ENCODE measurements around the gene ATF6.

DNA sequence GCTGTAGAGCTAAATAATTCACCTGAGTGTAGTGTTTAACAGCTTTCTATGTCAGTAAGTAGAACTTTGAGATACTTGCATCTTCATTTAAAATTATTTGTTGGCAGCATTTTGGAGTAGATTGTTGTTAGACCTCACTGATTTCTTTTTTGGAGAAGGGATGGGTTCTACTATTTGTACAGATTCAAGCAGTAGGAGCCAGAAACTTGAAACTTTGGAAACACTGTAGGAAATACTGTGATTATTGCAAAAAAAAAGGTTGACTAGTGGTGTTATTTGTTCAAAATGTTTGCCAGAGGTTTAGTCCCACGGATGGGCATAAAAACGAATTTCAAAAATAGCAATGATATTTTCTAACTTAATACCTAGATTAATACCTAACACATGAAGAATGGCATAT is 102.7 kb downstream of the ATF6 start:
- TF ChIP-seq E2F6 (IDR thresholded peaks at IDR 0.05; ENCODE audit: borderline replicate concordance, low read depth) (no peak), ZFP36 (IDR thresholded peaks at IDR 0.05; ENCODE audit: borderline replicate concordance, partially characterized antibody) (no peak), CTCF (IDR thresholded peaks at IDR 0.05) (no peak), HMGXB4 (CRISPR knock-in tag; IDR thresholded peaks at IDR 0.05; ENCODE audit: borderline replicate concordance) (no peak), USF2 (IDR thresholded peaks at IDR 0.05) (no peak), ELK1 (IDR thresholded peaks at IDR 0.05; ENCODE audit: low read depth, low read length) (no peak), POLR2A (IDR thresholded peaks at IDR 0.05; ENCODE audit: low read length) (no peak), CBX8 (IDR thresholded peaks at IDR 0.05) (no peak), CBX2 (IDR thresholded peaks at IDR 0.05; ENCODE audit: borderline replicate concordance, low read depth) (no peak), JUNB (IDR thresholded peaks at IDR 0.05) (no peak), ESRRA (IDR thresholded peaks at IDR 0.05; ENCODE audit: borderline replicate concordance, low read length) (no peak), POLR2AphosphoS2 (conservative IDR thresholded peaks at IDR 0.05; ENCODE audit: low read length) (no peak)
- TF ChIP-seq, protein P1, sequence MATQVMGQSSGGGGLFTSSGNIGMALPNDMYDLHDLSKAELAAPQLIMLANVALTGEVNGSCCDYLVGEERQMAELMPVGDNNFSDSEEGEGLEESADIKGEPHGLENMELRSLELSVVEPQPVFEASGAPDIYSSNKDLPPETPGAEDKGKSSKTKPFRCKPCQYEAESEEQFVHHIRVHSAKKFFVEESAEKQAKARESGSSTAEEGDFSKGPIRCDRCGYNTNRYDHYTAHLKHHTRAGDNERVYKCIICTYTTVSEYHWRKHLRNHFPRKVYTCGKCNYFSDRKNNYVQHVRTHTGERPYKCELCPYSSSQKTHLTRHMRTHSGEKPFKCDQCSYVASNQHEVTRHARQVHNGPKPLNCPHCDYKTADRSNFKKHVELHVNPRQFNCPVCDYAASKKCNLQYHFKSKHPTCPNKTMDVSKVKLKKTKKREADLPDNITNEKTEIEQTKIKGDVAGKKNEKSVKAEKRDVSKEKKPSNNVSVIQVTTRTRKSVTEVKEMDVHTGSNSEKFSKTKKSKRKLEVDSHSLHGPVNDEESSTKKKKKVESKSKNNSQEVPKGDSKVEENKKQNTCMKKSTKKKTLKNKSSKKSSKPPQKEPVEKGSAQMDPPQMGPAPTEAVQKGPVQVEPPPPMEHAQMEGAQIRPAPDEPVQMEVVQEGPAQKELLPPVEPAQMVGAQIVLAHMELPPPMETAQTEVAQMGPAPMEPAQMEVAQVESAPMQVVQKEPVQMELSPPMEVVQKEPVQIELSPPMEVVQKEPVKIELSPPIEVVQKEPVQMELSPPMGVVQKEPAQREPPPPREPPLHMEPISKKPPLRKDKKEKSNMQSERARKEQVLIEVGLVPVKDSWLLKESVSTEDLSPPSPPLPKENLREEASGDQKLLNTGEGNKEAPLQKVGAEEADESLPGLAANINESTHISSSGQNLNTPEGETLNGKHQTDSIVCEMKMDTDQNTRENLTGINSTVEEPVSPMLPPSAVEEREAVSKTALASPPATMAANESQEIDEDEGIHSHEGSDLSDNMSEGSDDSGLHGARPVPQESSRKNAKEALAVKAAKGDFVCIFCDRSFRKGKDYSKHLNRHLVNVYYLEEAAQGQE (IDR thresholded peaks at IDR 0.05), result no peak
